Mesenchymal stem cell (in vitro differentiated cells and primary cell): ENCODE data around the gene TALDO1. TPM values are rescaled to one million over a fixed set of nuclear protein-coding genes. Genes with fewer than 3 reads are reported as not detected.

Experiments used
- small RNA-seq: library from polyadenylated mRNA; stranded (forward); fragments of <200 nt; extraction: miRNeasy Mini kit (QIAGEN cat#:217004); gene quantifications from one replicate; pipeline ENCODE3, GENCODE V24; 2013; ENCODE audit warnings: low read depth

TALDO1 gene

Small RNA genes lying within 50 kb of the gene (small RNA-seq; reads per million reads assigned to genes)
- not detected for gene SNORA52
